ENCODE data around the gene CFAP74. TPM values are rescaled to one million over a fixed set of nuclear protein-coding genes. Genes with fewer than 3 reads are reported as not detected.

The CFAP74 gene
- total RNA-seq, 1 experiment from 2014 or later: not detected

- no TSS peak for BruUV-seq (replicated peaks)
- Mint-ChIP-seq H3K4me1 (ENCODE audit: insufficient read depth, unreplicated experiment) (no peaks in the 10 kb centered on the region), H3K27me3 (ENCODE audit: insufficient read depth, unreplicated experiment) (no peaks in the 10 kb centered on the region), H3K9me3 (ENCODE audit: unreplicated experiment) (no peaks in the 10 kb centered on the region), H3K27ac (ENCODE audit: low read depth, unreplicated experiment) (no peak overlapping the region), H3K4me3 (ENCODE audit: unreplicated experiment) (no peak overlapping the region), H3K36me3 (ENCODE audit: insufficient read depth, unreplicated experiment) (no peaks in the 10 kb centered on the region)
- no peak for DNase-seq (ENCODE audit: unreplicated experiment)
- intact Hi-C loops (cut with micrococcal nuclease): no loop called here
- TF ChIP-seq, protein P1, sequence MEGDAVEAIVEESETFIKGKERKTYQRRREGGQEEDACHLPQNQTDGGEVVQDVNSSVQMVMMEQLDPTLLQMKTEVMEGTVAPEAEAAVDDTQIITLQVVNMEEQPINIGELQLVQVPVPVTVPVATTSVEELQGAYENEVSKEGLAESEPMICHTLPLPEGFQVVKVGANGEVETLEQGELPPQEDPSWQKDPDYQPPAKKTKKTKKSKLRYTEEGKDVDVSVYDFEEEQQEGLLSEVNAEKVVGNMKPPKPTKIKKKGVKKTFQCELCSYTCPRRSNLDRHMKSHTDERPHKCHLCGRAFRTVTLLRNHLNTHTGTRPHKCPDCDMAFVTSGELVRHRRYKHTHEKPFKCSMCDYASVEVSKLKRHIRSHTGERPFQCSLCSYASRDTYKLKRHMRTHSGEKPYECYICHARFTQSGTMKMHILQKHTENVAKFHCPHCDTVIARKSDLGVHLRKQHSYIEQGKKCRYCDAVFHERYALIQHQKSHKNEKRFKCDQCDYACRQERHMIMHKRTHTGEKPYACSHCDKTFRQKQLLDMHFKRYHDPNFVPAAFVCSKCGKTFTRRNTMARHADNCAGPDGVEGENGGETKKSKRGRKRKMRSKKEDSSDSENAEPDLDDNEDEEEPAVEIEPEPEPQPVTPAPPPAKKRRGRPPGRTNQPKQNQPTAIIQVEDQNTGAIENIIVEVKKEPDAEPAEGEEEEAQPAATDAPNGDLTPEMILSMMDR (IDR thresholded peaks at IDR 0.05; ENCODE audit: unreplicated experiment): no peak
- ChIA-PET CTCF (interaction anchor here (0.8 kb wide), 1 partner anchor 120 kb away, joined by 4 read pairs; no protein-coding TSS in a partner anchor), POLR2A (no interaction called here)
Measured at GRCh38 chr1:2029561-2029960, 26.0 kb upstream of the CFAP74 start.

GRCh38 chr1:2028870-2029560, 25.4 kb upstream of the CFAP74 start:
- ChIA-PET POLR2A (no interaction called here), CTCF (interaction anchor here (0.8 kb wide), 1 partner anchor 119 kb away, joined by 4 read pairs; no protein-coding TSS in a partner anchor)
- Mint-ChIP-seq H3K27me3 (ENCODE audit: insufficient read depth, unreplicated experiment) (no peaks in the 10 kb centered on the region), H3K27ac (ENCODE audit: low read depth, unreplicated experiment) (no peak overlapping the region), H3K4me3 (ENCODE audit: unreplicated experiment) (no peak overlapping the region), H3K36me3 (ENCODE audit: insufficient read depth, unreplicated experiment) (no peaks in the 10 kb centered on the region), H3K9me3 (ENCODE audit: unreplicated experiment) (no peaks in the 10 kb centered on the region), H3K4me1 (ENCODE audit: insufficient read depth, unreplicated experiment) (no peaks in the 10 kb centered on the region)
- no peak for DNase-seq (ENCODE audit: unreplicated experiment)
- no TSS peak for BruUV-seq (replicated peaks)
- TF ChIP-seq, protein P1 (IDR thresholded peaks at IDR 0.05; ENCODE audit: unreplicated experiment): no peak
- intact Hi-C loops (cut with micrococcal nuclease): no loop called here

GRCh38 chr1:2027961-2028583, 24.5 kb upstream of the CFAP74 start:
- intact Hi-C loops (cut with micrococcal nuclease): no loop called here
- DNase-seq (ENCODE audit: unreplicated experiment): no peak
- no peaks in the 10 kb centered on the region for H3K9me3 Mint-ChIP-seq (ENCODE audit: unreplicated experiment)
- POLR2A ChIA-PET: no interaction called here
- H3K27me3 Mint-ChIP-seq (ENCODE audit: insufficient read depth, unreplicated experiment): no peaks in the 10 kb centered on the region
- BruUV-seq (replicated peaks): no TSS peak
- TF ChIP-seq, protein P1 (IDR thresholded peaks at IDR 0.05; ENCODE audit: unreplicated experiment): no peak
- no peak overlapping the region for H3K4me3 Mint-ChIP-seq (ENCODE audit: unreplicated experiment)
- CTCF ChIA-PET: no interaction called here
- no peak overlapping the region for H3K27ac Mint-ChIP-seq (ENCODE audit: low read depth, unreplicated experiment)
- H3K36me3 Mint-ChIP-seq (ENCODE audit: insufficient read depth, unreplicated experiment): no peaks in the 10 kb centered on the region
- no peaks in the 10 kb centered on the region for H3K4me1 Mint-ChIP-seq (ENCODE audit: insufficient read depth, unreplicated experiment)

DNA sequence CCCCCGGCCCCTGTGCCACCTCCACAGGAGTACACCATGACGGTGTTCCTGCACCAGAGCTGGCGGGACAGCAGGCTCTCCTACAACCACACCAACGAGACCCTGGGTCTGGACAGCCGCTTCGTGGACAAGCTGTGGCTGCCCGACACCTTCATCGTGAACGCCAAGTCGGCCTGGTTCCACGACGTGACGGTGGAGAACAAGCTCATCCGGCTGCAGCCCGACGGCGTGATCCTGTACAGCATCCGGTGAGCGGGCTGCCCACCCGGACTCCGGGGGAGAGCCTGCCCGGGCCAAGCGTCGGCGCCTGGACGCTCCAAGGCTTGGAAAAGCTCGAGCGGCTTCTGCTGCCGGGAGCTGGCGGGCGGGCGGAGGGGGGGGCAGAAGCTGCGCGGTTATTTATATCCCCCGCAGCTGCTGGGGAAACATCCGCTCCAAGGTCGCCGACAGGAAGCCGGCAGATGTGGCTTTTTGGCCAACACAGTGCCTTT, 21.9 kb upstream of the CFAP74 start:
- intact Hi-C loops (cut with micrococcal nuclease): no loop called here
- H3K36me3 Mint-ChIP-seq (ENCODE audit: insufficient read depth, unreplicated experiment): no peaks in the 10 kb centered on the region

More for the DNA sequence above, 21.9 kb upstream of the CFAP74 start:
- DNase-seq (ENCODE audit: unreplicated experiment): no peak
- Mint-ChIP-seq H3K27ac (ENCODE audit: low read depth, unreplicated experiment) (no peak overlapping the region), H3K27me3 (ENCODE audit: insufficient read depth, unreplicated experiment) (peaks cover 17% of the 10 kb centered on the region), H3K4me3 (ENCODE audit: unreplicated experiment) (no peak overlapping the region), H3K4me1 (ENCODE audit: insufficient read depth, unreplicated experiment) (no peaks in the 10 kb centered on the region), H3K9me3 (ENCODE audit: unreplicated experiment) (no peaks in the 10 kb centered on the region)
- ChIA-PET CTCF (no interaction called here), POLR2A (no interaction called here)
- TF ChIP-seq, protein P1 (IDR thresholded peaks at IDR 0.05; ENCODE audit: unreplicated experiment): no peak
- BruUV-seq (replicated peaks): no TSS peak

Data from MCF 10A (cell line).